Measurements from ENCODE around the gene MUC4. TPM values are rescaled to one million over a fixed set of nuclear protein-coding genes. Genes with fewer than 3 reads are reported as not detected.

The MUC4 gene
- total and polyA plus RNA-seq, 2 of the 4 experiments (the other 2 are of a cell fraction) = not detected

DNA sequence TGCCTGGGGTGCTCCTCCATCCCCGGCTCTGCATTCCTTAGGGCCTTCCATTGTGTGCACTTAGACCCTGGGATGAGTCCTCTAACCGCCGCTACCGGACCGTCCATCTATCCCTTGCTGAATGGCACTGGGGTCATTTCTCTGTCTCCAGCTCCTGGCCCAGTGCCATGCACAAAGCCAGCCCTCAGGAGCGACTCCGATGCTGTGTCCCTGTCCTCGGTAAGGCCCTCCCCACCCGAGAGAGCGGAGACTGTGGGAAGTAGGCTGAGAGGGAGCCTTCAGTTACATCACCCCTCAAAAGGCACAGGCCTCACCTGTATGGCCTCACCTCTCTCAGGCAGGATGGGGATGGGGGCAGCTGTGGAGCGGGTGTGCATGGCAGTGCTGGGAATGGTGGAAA, 33.8 kb downstream of the MUC4 start:
- Histone ChIP-seq H3K4me2 (ENCODE audit: low read depth, low read length) (no peak overlapping the region), H3K27me3 (ENCODE audit: control insufficient read depth, insufficient read depth, low read length) (no peaks in the 10 kb centered on the region), H4K5ac (ENCODE audit: low read depth, low read length) (no peak overlapping the region), H3K9ac (ENCODE audit: low read depth, low read length) (no peak overlapping the region), H2AFZ (replicated peaks; ENCODE audit: low read length, poor library complexity) (no peak overlapping the region), H3K18ac (ENCODE audit: low read depth, low read length) (no peak overlapping the region), H3K4me3 (ENCODE audit: insufficient read depth, low read depth, low read length) (no peak overlapping the region), H3K4ac (ENCODE audit: low read depth, low read length) (no peak overlapping the region), H3K9me1 (ENCODE audit: insufficient read depth, low read length) (no peaks in the 10 kb centered on the region), H2AK5ac (ENCODE audit: low read depth, low read length) (no peak overlapping the region), H2BK120ac (ENCODE audit: low read depth, low read length) (no peak overlapping the region), H2BK20ac (ENCODE audit: low read depth, low read length) (no peak overlapping the region), H3K56ac (ENCODE audit: extremely low read depth, insufficient read depth, low read length) (no peak overlapping the region), H2AK9ac (replicated peaks; ENCODE audit: low read depth, low read length, poor library complexity) (no peak overlapping the region), H3K23ac (ENCODE audit: low read depth, low read length) (no peak overlapping the region), H2BK5ac (ENCODE audit: low read depth, low read length, poor library complexity, severe bottlenecking) (no peak overlapping the region), H4K20me1 (ENCODE audit: insufficient read depth, low read length) (no peaks in the 10 kb centered on the region), H4K91ac (ENCODE audit: insufficient read depth, low read depth, low read length) (no peak overlapping the region), H2BK15ac (ENCODE audit: low read depth, low read length) (no peak overlapping the region), H3K36me3 (ENCODE audit: control insufficient read depth, insufficient read depth, low read length) (no peaks in the 10 kb centered on the region), H3K4me1 (ENCODE audit: control insufficient read depth, insufficient read depth, low read length) (no peaks in the 10 kb centered on the region), H3K9me3 (ENCODE audit: control insufficient read depth, insufficient read depth, low read length) (peaks cover 2% of the 10 kb centered on the region; the same call in 1 of the 2 replicates), H4K8ac (ENCODE audit: low read depth in 2 of 2, low read length in 2 of 2) (no peak overlapping the region), H3K79me1 (ENCODE audit: low read depth in 1 of 2, low read length in 2 of 2) (no peaks in the 10 kb centered on the region), H3K14ac (replicated peaks; ENCODE audit: low read depth, low read length) (no peak overlapping the region), H3K27ac (ENCODE audit: insufficient read depth, low read length) (no peak overlapping the region)
- intact Hi-C loops (cut with micrococcal nuclease) (no loop called here), in situ Hi-C loops (cut with MboI; ENCODE audit: low sequenced_read_pairs) (no loop called here), dilution Hi-C loops (cut with HindIII; ENCODE audit: low sequenced_read_pairs, unreplicated experiment) (no loop called here)
- ChIA-PET CTCF (no interaction called here), POLR2A (ENCODE audit: unreplicated experiment) (no interaction called here)
- no peak for TF ChIP-seq CEBPB (IDR thresholded peaks at IDR 0.05; ENCODE audit: low read depth, low read length)
- TF ChIP-seq BHLHE40 (IDR thresholded peaks at IDR 0.05; ENCODE audit: low read depth, low read length) = no peak
- TF ChIP-seq, protein P1, sequence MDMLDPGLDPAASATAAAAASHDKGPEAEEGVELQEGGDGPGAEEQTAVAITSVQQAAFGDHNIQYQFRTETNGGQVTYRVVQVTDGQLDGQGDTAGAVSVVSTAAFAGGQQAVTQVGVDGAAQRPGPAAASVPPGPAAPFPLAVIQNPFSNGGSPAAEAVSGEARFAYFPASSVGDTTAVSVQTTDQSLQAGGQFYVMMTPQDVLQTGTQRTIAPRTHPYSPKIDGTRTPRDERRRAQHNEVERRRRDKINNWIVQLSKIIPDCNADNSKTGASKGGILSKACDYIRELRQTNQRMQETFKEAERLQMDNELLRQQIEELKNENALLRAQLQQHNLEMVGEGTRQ (IDR thresholded peaks at IDR 0.05; ENCODE audit: low read depth, low read length) = no peak
- TF ChIP-seq FOS (IDR thresholded peaks at IDR 0.05; ENCODE audit: low read depth, low read length) = no peak
- TF ChIP-seq MXI1 (IDR thresholded peaks at IDR 0.05; ENCODE audit: borderline replicate concordance, low read depth, low read length) = no peak
- TF ChIP-seq SMC3 (IDR thresholded peaks at IDR 0.05; ENCODE audit: low read depth, low read length) = no peak
- TF ChIP-seq, protein P2, sequence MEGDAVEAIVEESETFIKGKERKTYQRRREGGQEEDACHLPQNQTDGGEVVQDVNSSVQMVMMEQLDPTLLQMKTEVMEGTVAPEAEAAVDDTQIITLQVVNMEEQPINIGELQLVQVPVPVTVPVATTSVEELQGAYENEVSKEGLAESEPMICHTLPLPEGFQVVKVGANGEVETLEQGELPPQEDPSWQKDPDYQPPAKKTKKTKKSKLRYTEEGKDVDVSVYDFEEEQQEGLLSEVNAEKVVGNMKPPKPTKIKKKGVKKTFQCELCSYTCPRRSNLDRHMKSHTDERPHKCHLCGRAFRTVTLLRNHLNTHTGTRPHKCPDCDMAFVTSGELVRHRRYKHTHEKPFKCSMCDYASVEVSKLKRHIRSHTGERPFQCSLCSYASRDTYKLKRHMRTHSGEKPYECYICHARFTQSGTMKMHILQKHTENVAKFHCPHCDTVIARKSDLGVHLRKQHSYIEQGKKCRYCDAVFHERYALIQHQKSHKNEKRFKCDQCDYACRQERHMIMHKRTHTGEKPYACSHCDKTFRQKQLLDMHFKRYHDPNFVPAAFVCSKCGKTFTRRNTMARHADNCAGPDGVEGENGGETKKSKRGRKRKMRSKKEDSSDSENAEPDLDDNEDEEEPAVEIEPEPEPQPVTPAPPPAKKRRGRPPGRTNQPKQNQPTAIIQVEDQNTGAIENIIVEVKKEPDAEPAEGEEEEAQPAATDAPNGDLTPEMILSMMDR (conservative IDR thresholded peaks at IDR 0.05; ENCODE audit: low read depth, low read length) = no peak
- no peak for TF ChIP-seq POLR2A (IDR thresholded peaks at IDR 0.05; ENCODE audit: low read depth, low read length)
- no peak for TF ChIP-seq MAZ (IDR thresholded peaks at IDR 0.05; ENCODE audit: borderline replicate concordance, low read depth, low read length)
- TF ChIP-seq CHD1 (IDR thresholded peaks at IDR 0.05; ENCODE audit: low read depth, low read length) = no peak
- TF ChIP-seq NFE2L2 (IDR thresholded peaks at IDR 0.05; ENCODE audit: low read depth, low read length) = no peak
- TF ChIP-seq RCOR1 (IDR thresholded peaks at IDR 0.05; ENCODE audit: insufficient replicate concordance, low read length) = no peak
- TF ChIP-seq RFX5 (IDR thresholded peaks at IDR 0.05; ENCODE audit: low read depth, low read length) = no peak
- TF ChIP-seq RAD21 (IDR thresholded peaks at IDR 0.05; ENCODE audit: low read length) = no peak
- TF ChIP-seq, protein P3, sequence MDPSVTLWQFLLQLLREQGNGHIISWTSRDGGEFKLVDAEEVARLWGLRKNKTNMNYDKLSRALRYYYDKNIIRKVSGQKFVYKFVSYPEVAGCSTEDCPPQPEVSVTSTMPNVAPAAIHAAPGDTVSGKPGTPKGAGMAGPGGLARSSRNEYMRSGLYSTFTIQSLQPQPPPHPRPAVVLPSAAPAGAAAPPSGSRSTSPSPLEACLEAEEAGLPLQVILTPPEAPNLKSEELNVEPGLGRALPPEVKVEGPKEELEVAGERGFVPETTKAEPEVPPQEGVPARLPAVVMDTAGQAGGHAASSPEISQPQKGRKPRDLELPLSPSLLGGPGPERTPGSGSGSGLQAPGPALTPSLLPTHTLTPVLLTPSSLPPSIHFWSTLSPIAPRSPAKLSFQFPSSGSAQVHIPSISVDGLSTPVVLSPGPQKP (IDR thresholded peaks at IDR 0.05; ENCODE audit: borderline replicate concordance, low read depth, low read length) = no peak
- BruUV-seq (replicated peaks) = no TSS peak
- 74% methylated on average over 5 of the region's 11 CpGs; no CpG with 5 or more reads in 1 of the 2 experiments for WGBS, 2 experiments (ENCODE audit: extremely low coverage in 2 of 2, insufficient read length in 1 of 2)
- DNase-seq (no peak), ATAC-seq (ENCODE audit: low read depth) (no peak)

Data from IMR-90 (cell line).